ENCODE measurements around the gene DENND5A. TPM values are rescaled to one million over a fixed set of nuclear protein-coding genes. Genes with fewer than 3 reads are reported as not detected.
A peak's percentile ranks its signal among the peaks of the same experiment; 100 is the strongest.

The DENND5A gene
- total RNA-seq, 2 experiments from 2014 or later = 40.6 to 44.3 TPM

GRCh38 chr11:9304178-9304577 is 39.0 kb upstream of the DENND5A start:
- ATAC-seq = no peak
- TF ChIP-seq CTCF (IDR thresholded peaks at IDR 0.05) = no peak
- H3K9me3 Mint-ChIP-seq = no peaks in the 10 kb centered on the region
- DNase-seq = no peak
- peaks cover 25% of the 10 kb centered on the region for H3K4me1 Mint-ChIP-seq (ENCODE audit: low read depth)
- no peak overlapping the region for H3K4me3 Mint-ChIP-seq
- no peak overlapping the region for H3K27ac Mint-ChIP-seq
- ChIA-PET CTCF (no interaction called here), POLR2A (no interaction called here)
- H3K27me3 Mint-ChIP-seq = no peaks in the 10 kb centered on the region
- peaks cover 6% of the 10 kb centered on the region for H3K36me3 Mint-ChIP-seq (ENCODE audit: low read depth)
- intact Hi-C loops (cut with micrococcal nuclease) = no loop called here

- H3K27me3 Mint-ChIP-seq = no peaks in the 10 kb centered on the region
- DNase-seq (no peak), ATAC-seq (no peak)
- ChIA-PET CTCF (interaction anchor here (1.2 to 1.6 kb wide), 3 partner anchors 9 to 204 kb away, joined by 3 to 6 read pairs (median 3); no protein-coding TSS in a partner anchor), POLR2A (interaction anchor here (0.9 kb wide), 1 partner anchor 84 kb away, joined by 3 read pairs; no protein-coding TSS in a partner anchor)
- no peak overlapping the region for H3K27ac Mint-ChIP-seq
- H3K36me3 Mint-ChIP-seq (ENCODE audit: low read depth) = no peaks in the 10 kb centered on the region
- H3K4me3 Mint-ChIP-seq = no peak overlapping the region
- peaks cover 19% of the 10 kb centered on the region for H3K4me1 Mint-ChIP-seq (ENCODE audit: low read depth)
- intact Hi-C loops (cut with micrococcal nuclease) = no loop called here
- TF ChIP-seq CTCF (IDR thresholded peaks at IDR 0.05) = no peak
- H3K9me3 Mint-ChIP-seq = no peaks in the 10 kb centered on the region
Observed at GRCh38 chr11:9302448-9302847, 37.3 kb upstream of the DENND5A start.

- Mint-ChIP-seq H3K27ac (peak overlapping the region; percentile 13), H3K27me3 (no peaks in the 10 kb centered on the region), H3K4me3 (no peak overlapping the region), H3K9me3 (no peaks in the 10 kb centered on the region), H3K36me3 (ENCODE audit: low read depth) (no peaks in the 10 kb centered on the region), H3K4me1 (ENCODE audit: low read depth) (peaks cover 15% of the 10 kb centered on the region)
- intact Hi-C loops (cut with micrococcal nuclease) = no loop called here
- ChIA-PET POLR2A (interaction anchor here (0.8 to 0.9 kb wide), 2 partner anchors 83 to 85 kb away, joined by 3 read pairs; partner anchors contain the start of gene IPO7), CTCF (interaction anchor here (1.2 to 1.6 kb wide), 3 partner anchors 9 to 205 kb away, joined by 3 to 6 read pairs (median 3); no protein-coding TSS in a partner anchor)
- TF ChIP-seq CTCF (IDR thresholded peaks at IDR 0.05) = no peak
- DNase-seq (no peak), ATAC-seq (no peak)
Observed at GRCh38 chr11:9301720-9302119, 36.6 kb upstream of the DENND5A start.

GRCh38 chr11:9293646-9294045 is 28.5 kb upstream of the DENND5A start:
- Mint-ChIP-seq H3K4me1 (ENCODE audit: low read depth) (peaks cover 6% of the 10 kb centered on the region), H3K36me3 (ENCODE audit: low read depth) (peaks cover 6% of the 10 kb centered on the region), H3K4me3 (no peak overlapping the region), H3K27me3 (no peaks in the 10 kb centered on the region), H3K9me3 (no peaks in the 10 kb centered on the region), H3K27ac (no peak overlapping the region)
- no peak for DNase-seq
- ATAC-seq = no peak
- CTCF ChIA-PET = interaction anchor here (1.6 kb wide), 1 partner anchor 8 kb away, joined by 3 read pairs; no protein-coding TSS in a partner anchor
- POLR2A ChIA-PET = no interaction called here
- TF ChIP-seq CTCF (IDR thresholded peaks at IDR 0.05) = no peak
- intact Hi-C loops (cut with micrococcal nuclease) = no loop called here

GRCh38 chr11:9285850-9286587 is 20.9 kb upstream of the DENND5A start:
- Mint-ChIP-seq H3K27ac (no peak overlapping the region), H3K36me3 (ENCODE audit: low read depth) (peaks cover 3% of the 10 kb centered on the region), H3K27me3 (no peaks in the 10 kb centered on the region), H3K9me3 (no peaks in the 10 kb centered on the region), H3K4me1 (ENCODE audit: low read depth) (peaks cover 10% of the 10 kb centered on the region), H3K4me3 (no peak overlapping the region)
- no peak for DNase-seq
- ChIA-PET POLR2A (interaction anchor here (1.0 kb wide), 1 partner anchor 11 kb away, joined by 3 read pairs; no protein-coding TSS in a partner anchor), CTCF (no interaction called here)
- intact Hi-C loops (cut with micrococcal nuclease) = loop anchor here (10.0 kb wide), 1 partner anchor 109 kb away; no protein-coding TSS in a partner anchor
- no peak for TF ChIP-seq CTCF (IDR thresholded peaks at IDR 0.05)
- no peak for ATAC-seq

Measured in activated CD8-positive, alpha-beta T cell treated with anti-CD3 and anti-CD28 coated beads for 36 hours (primary cell).